Measurements from ENCODE around the gene MACF1.

MACF1 gene

DNA sequence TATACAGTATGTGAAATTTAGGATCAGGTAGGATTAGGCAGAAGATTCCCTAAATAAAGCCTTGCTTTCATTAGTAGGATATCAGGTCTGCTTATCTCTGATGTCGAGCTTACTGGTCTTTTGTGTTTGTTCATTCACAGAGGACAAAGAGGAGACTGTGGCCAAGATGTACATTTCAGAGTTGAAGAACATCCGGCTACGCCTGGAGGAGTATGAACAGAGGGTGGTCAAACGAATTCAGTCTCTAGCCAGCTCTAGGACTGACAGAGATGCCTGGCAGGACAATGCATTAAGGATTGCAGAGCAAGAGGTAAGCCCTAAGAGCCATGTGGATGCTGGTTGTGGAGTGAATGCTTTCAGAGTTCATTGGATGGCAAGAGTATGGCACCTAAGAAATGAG is 106.2 kb downstream of the MACF1 start:
- DNase-seq (ENCODE audit: low spot score), result no peak

DNA sequence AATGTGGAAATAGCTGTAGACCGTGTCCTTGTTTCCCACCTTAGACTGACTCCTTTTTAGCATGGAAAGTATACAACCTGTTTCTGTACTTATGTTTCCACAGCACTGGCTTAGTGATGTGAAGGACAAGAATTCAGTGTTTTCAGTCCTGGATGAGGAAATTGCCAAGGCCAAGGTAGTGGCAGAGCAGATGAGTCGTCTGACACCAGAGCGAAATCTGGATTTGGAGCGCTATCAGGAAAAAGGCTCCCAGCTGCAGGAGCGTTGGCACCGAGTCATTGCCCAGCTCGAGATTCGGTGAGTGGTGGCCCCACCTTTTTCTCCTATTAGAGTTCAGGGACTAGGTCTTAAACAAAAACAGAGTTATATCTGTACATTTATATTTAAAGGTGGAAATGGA is 112.6 kb downstream of the MACF1 start:
- no peak for DNase-seq (ENCODE audit: low spot score)

DNA sequence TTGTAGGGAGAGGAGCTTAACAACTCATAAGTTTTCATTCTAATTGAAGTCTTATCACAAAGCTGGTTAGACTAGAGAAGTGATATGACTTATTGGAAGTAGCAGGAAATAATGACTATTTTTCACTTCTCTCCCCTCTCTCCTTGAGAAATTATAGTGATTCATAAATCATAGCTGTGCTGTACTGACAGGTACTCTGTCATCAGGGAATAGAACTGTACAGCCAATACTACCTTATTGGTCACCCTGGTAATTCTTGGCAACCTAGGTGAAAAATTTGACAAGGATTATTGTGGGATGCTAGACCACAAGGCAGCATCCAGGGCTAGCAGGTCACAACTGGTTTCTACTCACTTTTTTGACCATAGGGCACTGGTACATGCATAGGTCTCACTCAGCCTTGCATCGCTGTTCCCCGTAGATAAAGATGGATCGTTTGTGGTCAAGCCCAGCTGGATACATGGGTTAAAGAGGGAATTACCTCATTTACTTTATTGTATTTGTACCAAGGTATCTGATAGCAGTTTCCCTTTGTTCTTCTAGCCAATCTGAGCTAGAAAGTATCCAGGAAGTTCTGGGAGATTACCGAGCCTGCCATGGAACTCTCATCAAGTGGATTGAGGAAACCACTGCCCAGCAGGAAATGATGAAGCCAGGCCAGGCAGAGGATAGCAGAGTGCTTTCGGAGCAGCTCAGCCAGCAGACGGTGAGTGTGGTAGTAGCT is 113.6 kb downstream of the MACF1 start:
- DNase-seq (ENCODE audit: low spot score), result no peak

DNA sequence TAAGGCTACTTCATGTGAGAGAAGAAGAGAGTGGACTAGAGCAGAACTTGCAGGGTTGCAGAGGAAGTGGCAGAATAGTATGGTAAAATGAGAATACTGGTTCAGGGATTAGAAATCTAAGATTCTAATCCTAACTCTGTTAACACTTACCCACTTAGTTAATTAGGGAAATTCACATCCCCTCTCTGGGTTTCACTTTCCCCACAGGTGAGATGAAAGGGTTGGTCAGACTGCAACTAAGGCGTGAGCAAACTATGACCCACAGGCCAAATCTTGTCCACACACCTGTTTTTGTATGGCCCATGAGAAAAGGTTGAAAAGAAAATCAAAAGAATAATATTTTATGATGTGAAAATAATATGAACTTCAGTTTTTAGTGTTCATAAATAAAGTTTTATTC is 117.5 kb downstream of the MACF1 start:
- no peak for DNase-seq (ENCODE audit: low spot score)

DNA sequence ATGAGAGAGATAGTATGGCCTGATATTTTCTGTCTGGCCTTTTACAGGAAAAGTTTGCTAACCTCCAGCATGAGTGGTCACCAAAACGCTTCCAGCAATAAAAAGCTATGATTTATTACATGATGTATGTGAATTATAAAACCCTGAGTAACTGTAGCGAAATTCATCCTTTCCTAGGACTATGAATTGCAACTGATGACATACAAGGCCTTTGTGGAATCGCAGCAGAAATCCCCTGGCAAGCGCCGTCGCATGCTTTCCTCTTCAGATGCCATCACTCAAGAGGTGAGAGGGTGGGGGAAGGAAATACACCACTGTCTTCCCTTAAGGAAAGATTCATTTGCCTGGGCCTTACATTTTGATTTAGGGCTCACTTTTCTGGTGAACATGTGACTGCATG is 117.9 kb downstream of the MACF1 start:
- no peak for DNase-seq (ENCODE audit: low spot score)

DNA sequence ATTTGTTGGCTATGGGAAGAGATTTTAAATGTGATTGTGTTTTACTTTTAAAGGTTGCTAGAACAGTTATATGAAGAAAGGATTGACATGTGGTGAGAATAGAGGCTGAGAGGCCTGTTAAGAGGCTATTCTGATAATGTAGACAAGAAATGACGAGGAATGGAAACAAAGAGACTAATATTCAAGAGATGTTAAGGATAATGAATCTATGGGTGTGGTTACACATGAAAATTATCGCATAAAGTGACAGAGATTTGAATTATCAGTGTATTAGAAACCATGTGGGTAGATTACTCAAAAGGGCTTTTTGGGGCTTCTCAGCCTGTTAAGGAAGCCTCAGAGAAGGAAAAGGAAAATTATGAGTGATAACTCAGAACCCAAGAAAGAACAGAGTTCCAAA is 120.4 kb downstream of the MACF1 start:
- no peak for DNase-seq (ENCODE audit: low spot score)

DNA sequence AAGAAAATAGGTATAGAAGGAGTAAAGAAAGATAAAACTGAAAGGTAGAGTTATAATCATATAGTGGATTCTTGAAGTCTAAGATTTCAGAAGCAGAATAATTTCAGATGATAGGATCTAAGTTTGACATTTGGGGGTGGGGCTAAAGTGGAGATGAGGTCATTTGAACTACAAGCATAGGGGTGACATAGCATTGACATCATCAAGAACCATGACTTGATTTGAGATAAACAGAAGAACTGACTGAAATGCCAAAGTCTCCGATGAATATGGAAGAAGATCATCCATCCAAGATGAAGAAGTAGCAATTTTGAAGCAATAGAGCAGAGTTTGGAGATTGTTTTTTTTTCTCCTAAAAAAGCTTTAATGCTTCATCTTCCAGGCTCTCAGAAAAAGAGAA is 122.3 kb downstream of the MACF1 start:
- no peak for DNase-seq (ENCODE audit: low spot score)

DNA sequence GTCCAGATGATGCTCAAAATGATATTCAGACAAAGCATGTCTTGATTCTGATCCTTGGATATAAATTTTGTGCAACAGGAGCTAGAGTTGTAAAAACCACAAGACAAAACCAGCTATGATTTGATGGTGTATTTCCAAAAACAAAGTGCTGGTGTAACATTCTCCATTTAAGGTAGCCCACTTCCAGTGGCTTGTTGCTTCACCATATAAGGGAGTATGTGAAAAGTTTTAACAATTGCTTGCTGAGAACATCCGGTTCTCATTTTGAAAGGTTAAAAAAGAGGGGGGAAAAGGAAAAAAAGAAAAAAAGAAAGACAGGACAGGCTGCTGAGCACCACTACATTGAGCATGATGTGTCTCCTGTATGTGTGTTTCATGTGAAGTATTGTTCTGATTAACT is 123.6 kb downstream of the MACF1 start:
- DNase-seq (ENCODE audit: low spot score), result no peak

DNA sequence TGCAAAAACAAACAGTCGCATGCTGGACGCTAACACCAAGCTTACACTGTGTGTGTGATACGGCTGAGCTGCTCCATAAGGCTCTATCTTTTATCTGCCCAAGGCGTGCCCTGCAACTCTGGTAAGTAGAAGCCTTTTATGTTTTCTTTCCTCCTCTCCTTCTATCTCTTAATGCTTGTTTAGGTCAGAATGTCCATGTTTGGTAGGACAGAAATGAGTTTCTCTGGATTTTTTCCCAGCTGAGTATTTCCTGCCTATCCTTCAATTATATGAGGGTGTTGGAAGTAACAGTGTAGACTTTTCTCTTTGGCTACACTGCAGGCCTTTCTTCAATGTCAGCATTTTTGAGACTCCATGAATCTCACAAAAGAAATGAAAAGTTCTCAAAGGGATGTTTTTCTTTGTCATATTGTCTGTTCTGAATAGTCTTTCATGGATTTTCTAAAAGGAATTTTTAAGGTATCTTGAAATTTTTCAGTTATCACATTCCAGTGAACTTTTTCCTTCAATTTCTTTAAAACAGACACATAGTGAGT is 124.2 kb downstream of the MACF1 start:
- DNase-seq (ENCODE audit: low spot score), result no peak

DNA sequence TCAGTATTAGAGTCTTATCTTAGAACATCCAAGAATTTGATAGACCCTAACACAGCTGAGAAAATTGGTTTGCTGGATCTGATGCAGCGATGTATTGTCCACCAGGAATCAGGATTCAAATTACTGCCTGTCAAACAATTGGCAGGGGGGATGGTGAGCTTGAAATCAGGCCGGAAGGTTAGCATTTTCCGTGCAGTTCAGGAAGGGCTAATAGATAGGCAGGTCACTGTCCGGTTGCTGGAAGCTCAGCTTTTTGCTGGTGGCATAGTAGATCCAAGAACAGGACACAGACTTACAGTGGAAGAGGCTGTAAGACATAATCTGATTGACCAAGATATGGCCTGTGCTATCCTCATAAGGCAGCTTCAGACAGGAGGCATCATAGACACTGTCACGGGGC is 127.2 kb downstream of the MACF1 start:
- DNase-seq (ENCODE audit: low spot score), result no peak

DNA sequence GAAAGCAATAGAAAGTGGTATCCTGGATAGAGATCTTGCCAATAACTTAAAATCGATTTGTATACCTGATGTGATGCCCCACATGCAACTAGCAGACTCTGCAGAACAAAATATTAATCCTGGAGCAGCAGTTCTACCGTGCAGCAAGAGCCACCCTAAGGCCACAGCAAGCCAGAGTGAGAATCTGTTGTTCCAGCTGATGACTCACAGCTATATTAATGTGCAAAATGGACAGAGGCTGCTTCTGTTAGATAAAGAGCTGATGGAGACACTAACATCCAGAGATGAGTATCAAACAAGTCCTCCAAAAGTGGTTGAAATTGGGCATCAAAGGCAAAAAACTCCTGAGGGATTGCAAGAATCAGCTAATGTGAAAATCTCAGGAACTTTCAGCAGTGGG is 127.8 kb downstream of the MACF1 start:
- no peak for DNase-seq (ENCODE audit: low spot score)

DNA sequence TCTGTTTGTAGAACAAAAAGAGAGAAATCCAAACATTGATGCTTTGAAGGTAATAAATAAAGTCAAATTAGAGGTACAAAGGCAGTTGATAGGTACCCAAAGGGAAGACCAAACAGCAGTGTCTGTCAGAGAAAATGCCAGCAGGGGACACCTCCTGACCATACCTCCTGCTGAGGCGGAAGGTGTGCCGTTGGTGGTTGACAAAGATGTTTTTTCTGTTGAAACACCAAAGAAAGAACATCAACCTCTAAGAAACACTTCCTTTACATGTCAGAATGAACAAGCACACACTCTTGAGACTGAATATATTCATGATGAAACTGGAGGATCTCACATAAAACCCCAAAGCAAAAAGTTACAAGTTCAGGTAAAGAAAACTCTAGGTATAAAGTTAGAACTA is 128.3 kb downstream of the MACF1 start:
- DNase-seq (ENCODE audit: low spot score), result no peak

DNA sequence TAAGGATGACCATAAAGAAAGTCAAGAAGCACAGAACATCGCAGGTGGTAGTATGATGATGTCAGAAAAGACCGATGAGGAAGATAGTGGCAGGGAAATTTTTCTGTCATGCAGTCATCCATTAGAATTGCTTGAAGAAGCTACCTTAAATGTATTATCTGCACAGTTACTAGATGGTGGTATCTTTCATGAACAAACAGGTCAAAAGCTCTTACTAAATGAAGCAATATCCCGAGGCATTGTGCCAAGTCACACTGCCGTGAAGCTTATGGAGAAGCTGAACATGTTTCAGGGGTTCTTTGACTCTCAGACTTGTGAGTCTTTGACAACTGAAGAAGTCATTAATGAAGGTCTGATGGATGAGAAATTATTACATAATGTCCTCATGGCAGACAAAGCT is 128.8 kb downstream of the MACF1 start:
- no peak for DNase-seq (ENCODE audit: low spot score)

DNA sequence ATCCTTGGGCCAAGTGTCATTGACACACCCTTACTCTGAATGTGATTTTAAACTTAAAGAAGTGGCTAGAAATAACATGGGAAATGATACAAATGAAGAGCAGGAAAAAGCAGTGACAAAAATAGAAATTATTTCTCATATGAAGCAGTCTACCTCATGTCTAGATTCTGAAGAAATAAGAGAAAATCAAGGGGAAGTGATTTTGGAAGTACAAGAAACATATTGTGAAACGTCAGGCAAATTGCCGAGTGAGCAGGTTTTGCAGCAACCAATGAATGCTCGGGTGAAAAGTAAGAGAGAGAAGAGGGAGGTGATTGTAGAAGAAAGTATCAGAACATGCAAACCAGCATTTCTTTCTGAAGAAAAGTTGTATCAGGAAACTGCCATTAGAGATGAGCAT is 130.7 kb downstream of the MACF1 start:
- DNase-seq (ENCODE audit: low spot score), result no peak

DNA sequence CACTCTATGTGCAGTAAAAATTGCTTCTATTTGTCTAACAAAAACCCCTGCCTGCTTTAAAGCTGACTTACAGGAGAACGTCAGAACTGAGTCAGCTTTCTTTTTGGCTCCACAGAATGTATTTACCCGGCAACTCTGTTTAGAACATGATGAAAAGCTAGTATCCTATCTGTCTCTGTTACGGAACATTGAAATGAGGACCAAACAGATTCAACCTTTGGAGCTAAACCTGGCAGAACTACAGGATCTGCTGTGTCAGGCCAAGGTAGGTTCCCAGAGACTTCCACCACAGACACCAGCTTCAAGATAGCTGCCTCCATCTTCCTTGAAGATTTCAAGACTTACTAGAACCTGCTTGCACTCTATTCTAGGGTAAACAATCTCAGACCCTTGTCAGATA is 132.6 kb downstream of the MACF1 start:
- no peak for DNase-seq (ENCODE audit: low spot score)

DNA sequence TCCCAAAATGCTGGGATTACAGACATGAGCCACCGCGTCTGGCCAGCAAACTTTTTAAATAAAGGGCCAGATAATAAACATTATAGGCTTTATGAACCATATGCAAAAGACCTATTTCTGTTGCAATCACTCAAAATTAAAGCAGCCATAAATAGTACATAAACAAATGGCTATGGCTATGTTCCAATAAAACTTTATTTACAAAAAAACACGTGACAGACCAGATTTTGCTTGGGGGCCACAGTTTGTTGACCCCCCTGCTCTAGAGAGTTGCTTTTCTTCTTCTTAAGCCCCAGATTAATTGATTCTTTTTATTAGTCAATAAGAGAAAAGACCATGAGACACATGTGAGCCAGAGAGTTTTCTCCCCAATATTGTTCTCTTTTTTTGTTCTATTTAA is 138.3 kb downstream of the MACF1 start:
- DNase-seq (ENCODE audit: low spot score), result no peak

DNA sequence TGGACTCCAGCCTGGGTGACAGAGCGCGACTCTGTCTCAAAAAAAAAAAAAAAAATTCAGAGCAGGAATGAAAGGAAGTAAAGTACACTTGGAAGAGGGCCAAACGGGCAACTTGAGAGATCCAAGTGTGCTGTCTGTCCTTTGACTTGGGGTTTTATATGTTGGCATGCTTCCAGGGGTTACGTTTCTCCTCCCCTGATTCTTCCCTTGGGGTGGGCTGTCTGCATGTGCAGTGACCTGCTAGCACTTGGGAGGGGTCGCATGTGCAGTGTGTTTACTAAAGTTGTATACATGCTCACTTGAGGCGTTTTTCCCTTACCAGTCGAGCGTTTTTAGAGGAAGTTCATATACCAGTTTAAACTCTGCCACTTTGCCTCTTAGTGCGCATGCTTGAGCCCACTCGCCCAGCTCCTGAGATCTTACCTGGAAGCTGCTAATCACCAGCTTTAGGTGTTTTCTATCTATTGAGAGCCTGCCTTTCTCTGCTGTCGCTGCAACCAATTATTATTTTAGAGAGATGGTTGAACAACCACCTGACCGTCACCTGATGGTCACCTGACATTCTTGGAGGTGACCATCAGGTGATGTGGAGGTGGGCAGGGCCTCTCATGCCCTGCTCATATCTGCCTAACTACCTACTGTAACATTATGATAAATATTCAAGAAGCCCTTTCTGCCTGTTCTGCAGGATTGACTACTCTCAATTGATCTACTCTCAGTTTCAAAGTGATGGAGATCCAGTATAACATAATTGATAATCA is 140.1 kb downstream of the MACF1 start:
- no peak for DNase-seq (ENCODE audit: low spot score)

DNA sequence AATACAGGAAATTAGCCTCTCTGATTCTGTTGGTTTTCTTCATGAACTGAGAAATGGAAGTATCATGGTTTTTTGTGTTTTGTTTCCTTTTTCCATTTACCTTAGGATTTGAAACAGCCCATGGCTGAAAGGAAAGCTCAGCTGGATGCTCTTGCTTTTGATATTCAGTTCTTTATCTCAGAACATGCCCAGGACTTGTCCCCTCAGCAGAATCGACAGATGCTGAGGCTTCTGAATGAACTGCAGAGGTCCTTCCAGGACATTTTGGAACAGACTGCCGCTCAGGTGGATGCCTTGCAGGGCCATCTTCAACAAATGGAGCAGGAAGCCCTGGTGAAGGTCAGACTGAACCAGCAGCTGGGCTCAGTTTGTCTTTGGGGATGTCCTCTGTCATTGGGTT is 142.4 kb downstream of the MACF1 start:
- no peak for DNase-seq (ENCODE audit: low spot score)

DNA sequence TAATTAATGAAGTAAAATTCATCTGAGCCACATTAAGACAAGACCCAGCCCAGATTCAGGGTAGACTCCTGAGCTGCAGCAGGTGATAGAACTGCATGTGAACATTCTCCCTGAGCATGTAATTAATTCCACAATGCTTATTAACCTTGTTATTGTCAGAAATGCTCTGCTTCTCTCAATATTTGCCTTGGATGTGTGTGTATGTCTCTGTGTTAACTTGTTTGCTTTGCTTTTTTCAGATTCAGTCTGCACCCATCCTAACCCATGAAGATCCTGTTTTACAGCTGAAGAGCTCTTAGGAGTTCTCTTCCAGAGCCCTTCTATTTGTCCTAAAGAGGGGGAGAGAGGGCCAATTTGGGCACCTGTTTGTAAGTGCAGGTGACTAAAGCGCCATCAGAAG is 143.8 kb downstream of the MACF1 start:
- no peak for DNase-seq (ENCODE audit: low spot score)

DNA sequence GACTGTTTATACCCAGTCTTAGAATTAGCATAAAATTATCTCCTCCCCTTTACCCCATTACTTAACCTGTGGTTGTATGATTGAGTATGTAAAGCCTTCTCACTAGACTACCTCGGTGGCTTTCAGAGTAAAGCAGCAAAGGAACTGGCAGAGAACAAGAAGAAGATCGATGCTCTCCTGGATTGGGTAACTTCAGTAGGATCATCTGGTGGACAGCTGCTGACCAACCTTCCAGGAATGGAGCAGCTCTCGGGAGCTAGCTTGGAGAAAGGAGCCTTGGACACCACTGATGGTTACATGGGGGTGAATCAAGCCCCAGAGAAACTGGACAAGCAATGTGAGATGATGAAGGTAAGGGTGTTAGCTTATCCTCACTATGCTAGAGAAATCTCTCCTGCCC is 148.4 kb downstream of the MACF1 start:
- DNase-seq (ENCODE audit: low spot score), result no peak

DNA sequence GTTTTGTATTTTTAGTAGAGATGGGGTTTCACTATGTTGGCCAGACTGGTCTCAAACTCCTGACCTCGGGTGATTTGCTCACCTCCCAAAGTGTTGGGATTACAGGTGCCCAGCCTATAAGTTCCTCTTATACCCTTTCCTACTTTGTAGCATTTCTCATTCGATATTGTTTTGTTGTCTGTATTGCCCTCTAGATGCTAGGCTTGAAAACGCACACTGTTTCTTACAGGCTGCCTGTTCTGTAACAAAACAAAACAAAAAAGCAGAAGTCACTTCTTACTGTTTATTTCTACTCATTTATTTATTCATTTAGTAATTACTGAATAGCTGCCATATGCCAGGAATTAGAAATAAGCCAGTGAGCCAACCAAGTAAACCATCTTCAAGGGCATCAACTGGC is 150.1 kb downstream of the MACF1 start:
- DNase-seq (ENCODE audit: low spot score), result no peak

DNA sequence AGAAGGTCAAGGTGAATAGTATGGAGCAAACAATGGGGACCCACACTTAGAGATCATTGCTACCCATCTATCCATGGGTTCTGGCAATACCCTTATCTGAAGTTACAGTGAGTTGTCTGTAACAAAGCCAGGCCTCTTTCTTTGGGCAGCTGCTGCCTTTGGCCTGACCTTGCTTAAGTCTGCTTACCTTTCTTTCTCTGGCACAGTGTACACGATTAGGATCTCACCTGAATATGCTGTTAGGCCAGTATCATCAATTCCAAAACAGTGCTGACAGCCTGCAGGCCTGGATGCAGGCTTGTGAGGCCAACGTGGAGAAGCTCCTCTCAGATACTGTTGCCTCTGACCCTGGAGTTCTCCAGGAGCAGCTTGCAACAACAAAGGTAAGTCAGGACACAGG is 154.0 kb downstream of the MACF1 start:
- no peak for DNase-seq (ENCODE audit: low spot score)

DNA sequence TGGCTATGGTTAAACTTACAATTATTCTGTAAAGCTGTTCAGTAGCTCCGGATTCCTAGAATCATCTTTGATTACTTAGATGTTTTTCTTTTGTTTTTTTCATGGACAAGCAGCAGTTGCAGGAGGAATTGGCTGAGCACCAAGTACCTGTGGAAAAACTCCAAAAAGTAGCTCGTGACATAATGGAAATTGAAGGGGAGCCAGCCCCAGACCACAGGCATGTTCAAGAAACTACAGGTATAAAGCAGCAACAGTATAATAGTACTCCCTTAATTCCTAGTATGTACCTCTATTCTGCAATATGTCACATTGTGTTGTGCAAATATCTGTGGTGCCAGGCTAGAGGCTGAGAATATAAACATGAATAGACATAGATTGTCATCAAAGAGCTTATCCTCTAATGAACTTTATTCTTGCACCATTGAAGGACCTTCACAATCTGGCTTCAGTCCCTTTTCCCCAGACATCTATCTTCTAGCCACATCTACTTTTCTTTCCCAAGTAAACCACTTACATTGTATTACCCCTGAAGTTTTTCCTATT is 154.6 kb downstream of the MACF1 start:
- DNase-seq (ENCODE audit: low spot score), result no peak

All from left forelimb (tissue), 1 donor.